ENCODE measurements around the gene PDZD2. TPM values are rescaled to one million over a fixed set of nuclear protein-coding genes. Genes with fewer than 3 reads are reported as not detected.

PDZD2 gene
- total RNA-seq, 1 experiment from 2014 or later = 23.0 TPM

GRCh38 chr5:31982027-31982426 is 343.1 kb downstream of the PDZD2 start:
- H3K27me3 Mint-ChIP-seq (ENCODE audit: insufficient read depth, unreplicated experiment) = no peaks in the 10 kb centered on the region
- H3K36me3 Mint-ChIP-seq (ENCODE audit: insufficient read depth, unreplicated experiment) = peaks cover 21% of the 10 kb centered on the region
- H3K4me1 Mint-ChIP-seq (ENCODE audit: insufficient read depth, unreplicated experiment) = peaks cover 13% of the 10 kb centered on the region
- ChIA-PET POLR2A (no interaction called here), CTCF (no interaction called here)
- intact Hi-C loops (cut with micrococcal nuclease) = no loop called here
- no peaks in the 10 kb centered on the region for H3K9me3 Mint-ChIP-seq (ENCODE audit: unreplicated experiment)
- H3K4me3 Mint-ChIP-seq (ENCODE audit: unreplicated experiment) = no peak overlapping the region
- no peak for TF ChIP-seq CTCF (IDR thresholded peaks at IDR 0.05; ENCODE audit: unreplicated experiment)
- BruUV-seq (replicated peaks) = no TSS peak
- DNase-seq (ENCODE audit: unreplicated experiment) = no peak
- H3K27ac Mint-ChIP-seq (ENCODE audit: low read depth, unreplicated experiment) = no peak overlapping the region

GRCh38 chr5:31982621-31983020 is 343.7 kb downstream of the PDZD2 start:
- TF ChIP-seq CTCF (IDR thresholded peaks at IDR 0.05; ENCODE audit: unreplicated experiment) = no peak
- Mint-ChIP-seq H3K4me1 (ENCODE audit: insufficient read depth, unreplicated experiment) (peaks cover 17% of the 10 kb centered on the region), H3K27me3 (ENCODE audit: insufficient read depth, unreplicated experiment) (no peaks in the 10 kb centered on the region), H3K4me3 (ENCODE audit: unreplicated experiment) (no peak overlapping the region), H3K9me3 (ENCODE audit: unreplicated experiment) (no peaks in the 10 kb centered on the region), H3K27ac (ENCODE audit: low read depth, unreplicated experiment) (no peak overlapping the region), H3K36me3 (ENCODE audit: insufficient read depth, unreplicated experiment) (peaks cover 27% of the 10 kb centered on the region)
- no TSS peak for BruUV-seq (replicated peaks)
- no peak for DNase-seq (ENCODE audit: unreplicated experiment)
- intact Hi-C loops (cut with micrococcal nuclease) = no loop called here
- ChIA-PET CTCF (interaction anchor here (1.7 kb wide), 1 partner anchor 9 kb away, joined by 8 read pairs; no protein-coding TSS in a partner anchor), POLR2A (no interaction called here)

GRCh38 chr5:31983851-31984250 is 344.9 kb downstream of the PDZD2 start:
- Mint-ChIP-seq H3K36me3 (ENCODE audit: insufficient read depth, unreplicated experiment) (peaks cover 36% of the 10 kb centered on the region), H3K27me3 (ENCODE audit: insufficient read depth, unreplicated experiment) (no peaks in the 10 kb centered on the region), H3K4me3 (ENCODE audit: unreplicated experiment) (no peak overlapping the region), H3K9me3 (ENCODE audit: unreplicated experiment) (no peaks in the 10 kb centered on the region), H3K27ac (ENCODE audit: low read depth, unreplicated experiment) (peak overlapping the region; percentile 27), H3K4me1 (ENCODE audit: insufficient read depth, unreplicated experiment) (peaks cover 29% of the 10 kb centered on the region)
- BruUV-seq (replicated peaks) = TSS peak; percentile 24
- ChIA-PET POLR2A (interaction anchor here (0.9 to 1.5 kb wide), 3 partner anchors 11 to 48 kb away, joined by 3 to 5 read pairs (median 3); no protein-coding TSS in a partner anchor), CTCF (interaction anchor here (0.6 to 1.7 kb wide), 6 partner anchors 10 to 157 kb away, joined by 3 to 8 read pairs (median 4); no protein-coding TSS in a partner anchor)
- DNase-seq (ENCODE audit: unreplicated experiment) = no peak
- no peak for TF ChIP-seq CTCF (IDR thresholded peaks at IDR 0.05; ENCODE audit: unreplicated experiment)
- intact Hi-C loops (cut with micrococcal nuclease) = no loop called here

GRCh38 chr5:31984691-31985090 is 345.8 kb downstream of the PDZD2 start:
- no peak for TF ChIP-seq CTCF (IDR thresholded peaks at IDR 0.05; ENCODE audit: unreplicated experiment)
- Mint-ChIP-seq H3K9me3 (ENCODE audit: unreplicated experiment) (no peaks in the 10 kb centered on the region), H3K4me1 (ENCODE audit: insufficient read depth, unreplicated experiment) (peaks cover 34% of the 10 kb centered on the region), H3K4me3 (ENCODE audit: unreplicated experiment) (no peak overlapping the region), H3K27me3 (ENCODE audit: insufficient read depth, unreplicated experiment) (no peaks in the 10 kb centered on the region), H3K27ac (ENCODE audit: low read depth, unreplicated experiment) (peak overlapping the region; percentile 27), H3K36me3 (ENCODE audit: insufficient read depth, unreplicated experiment) (peaks cover 36% of the 10 kb centered on the region)
- BruUV-seq (replicated peaks) = no TSS peak
- CTCF ChIA-PET = interaction anchor here (0.6 to 1.4 kb wide), 3 partner anchors 37 to 92 kb away, joined by 3 to 6 read pairs (median 5); no protein-coding TSS in a partner anchor
- POLR2A ChIA-PET = interaction anchor here (1.1 to 1.5 kb wide), 2 partner anchors 12 to 49 kb away, joined by 3 to 5 read pairs; no protein-coding TSS in a partner anchor
- DNase-seq (ENCODE audit: unreplicated experiment) = no peak
- intact Hi-C loops (cut with micrococcal nuclease) = loop anchor here (5.0 kb wide), 2 partner anchors 43 to 73 kb away; no protein-coding TSS in a partner anchor
